ENCODE results near the gene AVEN. TPM values are rescaled to one million over a fixed set of nuclear protein-coding genes. Genes with fewer than 3 reads are reported as not detected.
"Not testable (repeated sequence)": the region's sequence is repeated elsewhere in the genome, so short reads cannot be mapped to it uniquely, and the experiment has no call there.

Gene AVEN
- polyA plus RNA-seq, 3 donors = 2.3 to 4.8 (median 3.4) TPM

GRCh38 chr15:34054081-34054707 is 15.2 kb upstream of the AVEN start:
- intact Hi-C loops (cut with micrococcal nuclease) = no loop called here
- Histone ChIP-seq H3K4me3 (replicated peaks in 1 of 3; ENCODE audit: low read depth in 2 of 3, low read length in 3 of 3) (no peak overlapping the region), H3K79me2 (ENCODE audit: insufficient read depth, low read length) (no peaks in the 10 kb centered on the region), H3K27ac (ENCODE audit: low read depth in 1 of 2, low read length in 2 of 2) (no peak overlapping the region), H4K20me1 (ENCODE audit: insufficient read depth, low read length) (no peaks in the 10 kb centered on the region), H3K9me3 (replicated peaks in 1 of 2; ENCODE audit: control insufficient read depth in 1 of 2, insufficient read depth in 1 of 2, low read length in 2 of 2) (peaks cover 6 to 12% of the 10 kb centered on the region in 2 donors), H3K4me1 (ENCODE audit: control insufficient read depth in 1 of 2, insufficient read depth in 2 of 2, low read length in 2 of 2) (no peaks in the 10 kb centered on the region), H2AFZ (ENCODE audit: insufficient read depth, low read depth, low read length, poor library complexity, severe bottlenecking) (no peak overlapping the region), H3K9ac (ENCODE audit: insufficient read depth, low read length, poor library complexity, severe bottlenecking) (no peak overlapping the region), H3K36me3 (replicated peaks in 1 of 2; ENCODE audit: control insufficient read depth in 1 of 2, insufficient read depth in 2 of 2, low read length in 2 of 2) (no peaks in the 10 kb centered on the region), H3K27me3 (ENCODE audit: control insufficient read depth in 2 of 2, insufficient read depth in 2 of 2, low read length in 2 of 2) (no peaks in the 10 kb centered on the region), H3K4me2 (replicated peaks; ENCODE audit: extremely low read depth, low read length, poor library complexity, severe bottlenecking) (no peak overlapping the region)
- Mint-ChIP-seq H3K4me1 (no peaks in the 10 kb centered on the region), H3K27ac (no peak overlapping the region), H3K27me3 (ENCODE audit: low read depth in 3 of 3) (peaks cover 0 to 8% (median 1%) of the 10 kb centered on the region in 3 donors), H3K4me3 (no peak overlapping the region), H3K36me3 (no peaks in the 10 kb centered on the region), H3K9me3 (peaks cover 22 to 33% (median 28%) of the 10 kb centered on the region in 7 donors)
- TF ChIP-seq, protein P1, sequence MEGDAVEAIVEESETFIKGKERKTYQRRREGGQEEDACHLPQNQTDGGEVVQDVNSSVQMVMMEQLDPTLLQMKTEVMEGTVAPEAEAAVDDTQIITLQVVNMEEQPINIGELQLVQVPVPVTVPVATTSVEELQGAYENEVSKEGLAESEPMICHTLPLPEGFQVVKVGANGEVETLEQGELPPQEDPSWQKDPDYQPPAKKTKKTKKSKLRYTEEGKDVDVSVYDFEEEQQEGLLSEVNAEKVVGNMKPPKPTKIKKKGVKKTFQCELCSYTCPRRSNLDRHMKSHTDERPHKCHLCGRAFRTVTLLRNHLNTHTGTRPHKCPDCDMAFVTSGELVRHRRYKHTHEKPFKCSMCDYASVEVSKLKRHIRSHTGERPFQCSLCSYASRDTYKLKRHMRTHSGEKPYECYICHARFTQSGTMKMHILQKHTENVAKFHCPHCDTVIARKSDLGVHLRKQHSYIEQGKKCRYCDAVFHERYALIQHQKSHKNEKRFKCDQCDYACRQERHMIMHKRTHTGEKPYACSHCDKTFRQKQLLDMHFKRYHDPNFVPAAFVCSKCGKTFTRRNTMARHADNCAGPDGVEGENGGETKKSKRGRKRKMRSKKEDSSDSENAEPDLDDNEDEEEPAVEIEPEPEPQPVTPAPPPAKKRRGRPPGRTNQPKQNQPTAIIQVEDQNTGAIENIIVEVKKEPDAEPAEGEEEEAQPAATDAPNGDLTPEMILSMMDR (IDR thresholded peaks at IDR 0.05) = no peak
- no CpG with 5 or more reads among the region's 3 CpGs for WGBS (ENCODE audit: insufficient coverage)
- DNase-seq = no peak

DNA sequence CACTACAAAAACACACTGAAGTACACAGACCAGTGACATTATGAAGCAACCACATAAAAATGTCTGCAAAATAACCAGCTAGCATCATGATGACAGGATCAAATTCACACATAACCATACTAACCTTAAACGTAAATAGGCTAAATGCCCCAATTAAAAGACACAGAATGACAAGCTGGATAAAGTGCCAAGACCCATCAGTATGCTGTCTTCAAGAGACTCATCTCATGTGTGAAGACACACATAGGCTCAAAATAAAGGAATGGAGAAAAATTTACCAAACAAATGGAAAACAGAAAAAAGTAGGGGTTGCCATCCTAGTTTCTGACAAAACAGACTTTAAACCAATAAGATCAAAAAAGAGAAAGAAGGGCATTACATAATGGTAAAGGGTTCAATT is 11.4 kb upstream of the AVEN start:
- H3K27ac Mint-ChIP-seq; H3K4me1 Mint-ChIP-seq; H3K4me3 Mint-ChIP-seq; intact Hi-C loops (cut with micrococcal nuclease); H3K4me3 ChIP-seq (replicated peaks in 1 of 3; ENCODE audit: low read depth in 2 of 3, low read length in 3 of 3); H3K4me1 ChIP-seq (ENCODE audit: control insufficient read depth in 1 of 2, insufficient read depth in 2 of 2, low read length in 2 of 2); H3K27me3 Mint-ChIP-seq (ENCODE audit: low read depth in 3 of 3); H3K27ac ChIP-seq (ENCODE audit: low read depth in 1 of 2, low read length in 2 of 2); H3K4me2 ChIP-seq (replicated peaks; ENCODE audit: extremely low read depth, low read length, poor library complexity, severe bottlenecking); H3K27me3 ChIP-seq (ENCODE audit: control insufficient read depth in 2 of 2, insufficient read depth in 2 of 2, low read length in 2 of 2); H4K20me1 ChIP-seq (ENCODE audit: insufficient read depth, low read length); DNase-seq; H3K36me3 ChIP-seq (replicated peaks in 1 of 2; ENCODE audit: control insufficient read depth in 1 of 2, insufficient read depth in 2 of 2, low read length in 2 of 2); H3K36me3 Mint-ChIP-seq; H3K79me2 ChIP-seq (ENCODE audit: insufficient read depth, low read length); H2AFZ ChIP-seq (ENCODE audit: insufficient read depth, low read depth, low read length, poor library complexity, severe bottlenecking); H3K9ac ChIP-seq (ENCODE audit: insufficient read depth, low read length, poor library complexity, severe bottlenecking): not testable (repeated sequence)
- peaks cover 28 to 43% (median 33%) of the 10 kb centered on the region in 7 donors for H3K9me3 Mint-ChIP-seq
- peaks cover 12 to 21% of the 10 kb centered on the region in 2 donors for H3K9me3 ChIP-seq (replicated peaks in 1 of 2; ENCODE audit: control insufficient read depth in 1 of 2, insufficient read depth in 1 of 2, low read length in 2 of 2)
- WGBS (ENCODE audit: insufficient coverage) = no CpG with 5 or more reads among the region's 1 CpG
